SU-DHL-6 (cell line): Measurements from ENCODE around the gene KIFC3.
"Not testable (repeated sequence)": the region's sequence is repeated elsewhere in the genome, so short reads cannot be mapped to it uniquely, and the experiment has no call there.

Experiments
- H2AFZ ChIP-seq: fragments of 200-600 bp; sonication (generic); 2 replicates; pipeline ENCODE4 v1.6.1; 2014; ENCODE audit warnings: low read depth, mild to moderate bottlenecking, moderate library complexity, mixed read lengths, antibody characterized with exemption, low read length; ENCODE audit not compliant: severe bottlenecking
- H3F3A ChIP-seq: fragments of 200-600 bp; shearing (Covaris generic); 2 replicates; pipeline ENCODE4 v1.6.0; 2016; ENCODE audit warnings: antibody characterized with exemption, mild to moderate bottlenecking; ENCODE audit not compliant: insufficient read depth
- H3K27ac ChIP-seq: fragments of 200-600 bp; sonication (generic); 2 replicates; pipeline ENCODE4 v1.5.1; 2016; ENCODE audit warnings: low read depth, mild to moderate bottlenecking, low read length, moderate library complexity, mixed read lengths
- H3K27me3 ChIP-seq: fragments of 200-600 bp; sonication (generic), shearing (Covaris generic); 2 replicates; pipeline ENCODE4 v1.6.0; 2014; ENCODE audit warnings: mild to moderate bottlenecking, low read length
- H3K36me3 ChIP-seq: fragments of 200-600 bp; sonication (generic); 2 replicates; pipeline ENCODE4 v1.6.1; 2014; ENCODE audit warnings: mild to moderate bottlenecking, low read length, mixed read lengths
- H3K4me2 ChIP-seq: fragments of 300-600, 200-600 bp; shearing (Covaris generic), sonication (generic); 2 replicates; pipeline ENCODE4 v1.6.0; 2014; ENCODE audit warnings: low read length, low read depth, mild to moderate bottlenecking; ENCODE audit not compliant: poor library complexity, severe bottlenecking
- H3K4me3 ChIP-seq: fragments of 200-600 bp; sonication (generic); 2 replicates; pipeline ENCODE4 v1.5.1; 2014; ENCODE audit warnings: antibody characterized with exemption, low read length, mild to moderate bottlenecking, mixed read lengths; ENCODE audit not compliant: insufficient read depth, poor library complexity, severe bottlenecking
- H3K79me2 ChIP-seq: fragments of 200-600 bp; sonication (generic); 2 replicates; pipeline ENCODE4 v1.6.1; 2014; ENCODE audit warnings: mild to moderate bottlenecking, low read length, moderate library complexity; ENCODE audit not compliant: insufficient read depth
- H3K9ac ChIP-seq: fragments of 200-600 bp; sonication (generic); 2 replicates; pipeline ENCODE4 v1.7.0; 2014; ENCODE audit warnings: mild to moderate bottlenecking, low read length
- H3K9me2 ChIP-seq: fragments of 200-600 bp; sonication (generic); replicated peaks from 2 replicates; pipeline ENCODE4 v1.6.1; 2014; ENCODE audit warnings: low read length; ENCODE audit not compliant: insufficient read depth
- H3K9me3 ChIP-seq: fragments of 200-600 bp; sonication (generic); 2 replicates; pipeline ENCODE4 v1.6.1; 2014; ENCODE audit warnings: low read length, mixed read lengths; ENCODE audit not compliant: insufficient read depth
- H4K20me1 ChIP-seq: fragments of 200-600 bp; sonication (generic); 2 replicates; pipeline ENCODE4 v1.6.1; 2014; ENCODE audit warnings: low read depth, mild to moderate bottlenecking, antibody characterized with exemption, low read length, moderate library complexity, mixed read lengths
- EZH2phosphoT487 ChIP-seq: fragments of 200-600 bp; sonication (generic), shearing (Covaris generic); conservative IDR thresholded peaks from 2 replicates; pipeline ENCODE4 v1.6.1; 2018; ENCODE audit warnings: mild to moderate bottlenecking, antibody characterized with exemption, low read length, moderate library complexity, mixed read lengths
- TF ChIP-seq, protein P1 (sequence below): fragments of 200-600 bp; sonication (generic); IDR thresholded peaks from one replicate; pipeline ENCODE4 v1.5.1; 2017; ENCODE audit warnings: antibody characterized with exemption, mild to moderate bottlenecking, low read length, moderate library complexity; ENCODE audit not compliant: insufficient read depth, poor library complexity, severe bottlenecking

The KIFC3 gene

GRCh38 chr16:57802341-57803133 is at the start of gene KIFC3:
TSS of gene KIFC3 (minus strand) at chr16:57802491. CDS start at chr16:57798243, 4,248 bp downstream.
- Histone ChIP-seq H3K36me3 (no peaks in the 10 kb centered on the region), H3K9ac (no peak within 1 kb of the TSS), H3K79me2 (no peaks in the 10 kb centered on the region), H4K20me1 (no peaks in the 10 kb centered on the region), H3K27me3 (no peaks in the 10 kb centered on the region), H3K9me3 (no peaks in the 10 kb centered on the region), H3K27ac (no peak within 1 kb of the TSS), H3K9me2 (no peaks in the 10 kb centered on the region), H3K4me2 (no peak within 1 kb of the TSS), H3F3A (no peaks in the 10 kb centered on the region), H3K4me3 (no peak within 1 kb of the TSS), H2AFZ (no peak within 1 kb of the TSS)
- TF ChIP-seq EZH2phosphoT487 = no peak
- TF ChIP-seq, protein P1, sequence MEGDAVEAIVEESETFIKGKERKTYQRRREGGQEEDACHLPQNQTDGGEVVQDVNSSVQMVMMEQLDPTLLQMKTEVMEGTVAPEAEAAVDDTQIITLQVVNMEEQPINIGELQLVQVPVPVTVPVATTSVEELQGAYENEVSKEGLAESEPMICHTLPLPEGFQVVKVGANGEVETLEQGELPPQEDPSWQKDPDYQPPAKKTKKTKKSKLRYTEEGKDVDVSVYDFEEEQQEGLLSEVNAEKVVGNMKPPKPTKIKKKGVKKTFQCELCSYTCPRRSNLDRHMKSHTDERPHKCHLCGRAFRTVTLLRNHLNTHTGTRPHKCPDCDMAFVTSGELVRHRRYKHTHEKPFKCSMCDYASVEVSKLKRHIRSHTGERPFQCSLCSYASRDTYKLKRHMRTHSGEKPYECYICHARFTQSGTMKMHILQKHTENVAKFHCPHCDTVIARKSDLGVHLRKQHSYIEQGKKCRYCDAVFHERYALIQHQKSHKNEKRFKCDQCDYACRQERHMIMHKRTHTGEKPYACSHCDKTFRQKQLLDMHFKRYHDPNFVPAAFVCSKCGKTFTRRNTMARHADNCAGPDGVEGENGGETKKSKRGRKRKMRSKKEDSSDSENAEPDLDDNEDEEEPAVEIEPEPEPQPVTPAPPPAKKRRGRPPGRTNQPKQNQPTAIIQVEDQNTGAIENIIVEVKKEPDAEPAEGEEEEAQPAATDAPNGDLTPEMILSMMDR = no peak

GRCh38 chr16:57848181-57848580 is 45.9 kb upstream of the KIFC3 start:
- H3K36me3 ChIP-seq = no peaks in the 10 kb centered on the region
- H3K27ac ChIP-seq = no peak overlapping the region
- no peak overlapping the region for H3K9ac ChIP-seq
- H2AFZ ChIP-seq = no peak overlapping the region
- H3K79me2 ChIP-seq = no peaks in the 10 kb centered on the region
- H3F3A ChIP-seq = no peaks in the 10 kb centered on the region; the same call in 1 of the 2 replicates
- TF ChIP-seq EZH2phosphoT487 = no peak
- TF ChIP-seq, protein P1 = no peak
- no peaks in the 10 kb centered on the region for H4K20me1 ChIP-seq
- no peaks in the 10 kb centered on the region for H3K9me3 ChIP-seq
- no peak overlapping the region for H3K4me2 ChIP-seq
- no peaks in the 10 kb centered on the region for H3K9me2 ChIP-seq
- no peak overlapping the region for H3K4me3 ChIP-seq
- no peaks in the 10 kb centered on the region for H3K27me3 ChIP-seq

GRCh38 chr16:57846931-57847330 is 44.6 kb upstream of the KIFC3 start:
- H3K4me2 ChIP-seq, H3K9ac ChIP-seq, H3F3A ChIP-seq, H2AFZ ChIP-seq, H3K27ac ChIP-seq, H4K20me1 ChIP-seq, H3K9me2 ChIP-seq, H3K79me2 ChIP-seq, H3K4me3 ChIP-seq, H3K9me3 ChIP-seq, H3K36me3 ChIP-seq, H3K27me3 ChIP-seq: not testable (repeated sequence)

- H4K20me1 ChIP-seq = no peaks in the 10 kb centered on the region
- H3K4me3 ChIP-seq = no peak overlapping the region
- no peaks in the 10 kb centered on the region for H3K27me3 ChIP-seq
- no peak overlapping the region for H2AFZ ChIP-seq
- H3F3A ChIP-seq = no peaks in the 10 kb centered on the region
- H3K27ac ChIP-seq = no peak overlapping the region
- no peak for TF ChIP-seq EZH2phosphoT487
- TF ChIP-seq, protein P1 = no peak
- H3K4me2 ChIP-seq = no peak overlapping the region
- H3K79me2 ChIP-seq = no peaks in the 10 kb centered on the region
- no peaks in the 10 kb centered on the region for H3K36me3 ChIP-seq
- no peaks in the 10 kb centered on the region for H3K9me3 ChIP-seq
- H3K9me2 ChIP-seq = no peaks in the 10 kb centered on the region
- H3K9ac ChIP-seq = no peak overlapping the region
These were observed 43.9 kb upstream of the KIFC3 start for GRCh38 chr16:57846078-57846697.
